Activated CD4-positive, alpha-beta T cell treated with anti-CD3 and anti-CD28 coated beads for 24 hours (primary cell): ENCODE data around the gene ZFYVE9.

ENCODE experiments used
- DNase-seq, 2 donors: peaks; one replicate each; pipeline ENCODE4 v3.0.0-alpha.2; 2020; ENCODE audit warnings: low read depth in 2 of 2

Gene ZFYVE9

DNA sequence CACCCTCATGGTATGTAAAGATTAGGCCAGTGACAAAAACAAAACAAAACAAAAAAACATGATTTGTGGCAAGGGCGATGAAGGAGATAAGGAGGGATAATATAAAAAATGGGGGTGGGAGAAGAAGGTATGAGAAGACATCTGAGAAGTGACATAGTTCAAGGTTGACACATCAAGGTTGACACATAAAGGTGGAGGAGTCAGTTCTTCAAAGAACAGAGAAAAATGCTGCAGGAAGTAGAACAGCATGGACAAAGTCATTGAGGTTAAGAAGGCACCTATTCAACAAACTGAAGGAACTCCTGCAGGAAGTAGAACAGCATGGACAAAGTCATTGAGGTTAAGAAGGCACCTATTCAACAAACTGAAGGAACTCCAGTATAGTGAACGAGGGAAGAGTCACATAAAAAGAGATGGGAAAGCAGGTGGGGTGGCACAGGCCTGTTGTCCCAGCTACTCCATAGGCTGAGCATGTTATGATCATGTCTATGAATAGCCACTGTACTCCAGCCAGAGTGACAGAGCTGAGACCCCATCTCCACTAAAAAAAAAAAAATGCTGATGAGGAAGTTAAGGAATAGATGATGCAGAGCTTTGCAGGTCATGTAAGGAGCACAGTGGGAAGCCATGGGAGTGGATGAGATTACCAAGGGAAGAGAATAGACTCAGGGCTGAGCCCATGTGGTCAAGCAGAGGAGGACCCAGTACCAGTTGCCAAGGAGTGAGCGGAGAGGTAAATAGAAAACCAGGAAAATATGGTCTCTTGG, 101.5 kb downstream of the ZFYVE9 start:
- DNase-seq = no peak

DNA sequence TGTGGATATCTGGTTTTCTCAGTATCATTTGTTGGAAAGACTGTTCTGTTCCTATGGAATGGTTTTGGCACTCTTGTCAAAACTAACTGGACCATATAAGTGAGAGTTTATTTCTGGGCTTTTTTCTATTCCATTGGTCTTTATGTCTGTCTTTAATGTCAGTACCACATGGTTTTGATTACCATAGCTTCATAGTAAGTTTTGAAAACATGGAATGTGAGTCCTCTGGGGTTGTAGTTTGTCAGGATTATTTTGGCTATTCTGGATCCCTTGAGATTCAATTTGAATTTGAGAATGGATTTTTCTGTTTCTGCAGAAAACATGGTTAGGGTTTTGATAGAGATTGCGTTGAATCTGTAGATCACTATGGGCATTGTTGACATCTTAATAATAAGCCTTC, 107.9 kb downstream of the ZFYVE9 start:
- no peak for DNase-seq

DNA sequence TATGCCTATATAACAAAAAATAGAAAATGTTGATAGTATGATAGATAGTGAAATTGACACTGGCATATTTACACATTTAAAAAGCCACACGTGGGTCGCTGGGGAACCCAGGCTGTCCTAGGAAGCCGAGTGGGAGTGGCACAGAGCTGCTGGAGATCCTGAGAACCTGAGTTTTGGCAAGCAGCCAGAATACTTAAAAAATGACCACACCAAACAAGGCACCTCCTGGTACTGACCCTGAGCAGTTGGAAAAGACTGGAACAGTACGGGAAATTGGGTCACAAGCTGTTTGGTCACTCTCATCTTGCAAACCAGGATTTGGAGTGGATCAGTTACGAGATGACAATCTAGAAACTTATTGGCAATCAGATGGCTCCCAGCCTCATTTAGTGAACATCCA, 111.5 kb downstream of the ZFYVE9 start:
- DNase-seq = no peak

DNA sequence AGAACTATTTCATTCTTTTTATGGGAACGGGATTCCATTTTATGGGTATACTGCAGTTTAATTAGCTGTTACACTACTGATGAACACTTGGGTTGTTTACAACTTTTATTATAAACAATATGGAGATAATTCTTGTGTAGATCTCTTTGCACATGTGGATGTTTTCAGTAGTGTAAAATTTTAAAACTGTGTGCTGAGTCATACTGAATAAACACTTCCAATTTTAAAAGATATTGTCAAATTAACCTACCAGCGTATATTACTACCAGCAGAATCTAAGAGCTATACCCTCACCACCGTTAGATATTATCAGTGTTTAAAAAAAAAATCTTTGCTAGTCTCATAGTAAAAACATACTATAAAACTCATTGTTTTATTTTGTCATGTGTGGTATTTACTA, 118.0 kb downstream of the ZFYVE9 start:
- no peak for DNase-seq

DNA sequence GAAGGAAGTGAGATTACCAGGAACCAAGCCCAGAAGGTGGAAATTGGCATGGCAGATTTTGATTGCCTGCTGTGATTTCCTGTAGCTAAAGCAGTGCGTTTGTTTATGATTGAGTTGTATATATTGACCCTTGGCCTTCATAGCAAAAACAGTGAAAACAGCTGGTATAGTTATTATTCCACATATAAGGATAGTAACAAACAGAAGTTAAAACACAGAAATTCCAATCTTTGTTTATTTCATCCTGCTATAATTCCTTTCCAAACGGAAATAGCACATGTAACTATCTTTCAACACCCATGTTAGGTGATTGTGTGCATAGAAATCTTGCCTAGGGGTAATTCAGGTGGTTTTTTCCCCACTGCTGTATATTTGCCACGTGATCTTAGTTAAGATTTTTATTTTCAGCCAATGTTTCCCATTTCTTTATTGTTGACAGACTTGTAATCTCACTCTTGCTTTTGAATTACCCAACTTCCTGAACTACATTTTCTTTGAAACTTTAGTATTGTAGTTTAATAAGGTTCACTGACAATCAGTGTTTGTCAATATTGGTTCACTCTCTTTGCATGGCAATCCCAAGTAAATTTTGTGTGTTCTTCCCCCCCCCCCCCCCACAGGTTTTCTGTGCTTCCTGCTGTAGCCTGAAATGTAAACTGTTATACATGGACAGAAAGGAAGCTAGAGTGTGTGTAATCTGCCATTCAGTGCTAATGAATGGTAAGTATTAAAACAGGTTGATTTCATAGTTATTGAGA, 121.4 kb downstream of the ZFYVE9 start:
- no peak for DNase-seq

DNA sequence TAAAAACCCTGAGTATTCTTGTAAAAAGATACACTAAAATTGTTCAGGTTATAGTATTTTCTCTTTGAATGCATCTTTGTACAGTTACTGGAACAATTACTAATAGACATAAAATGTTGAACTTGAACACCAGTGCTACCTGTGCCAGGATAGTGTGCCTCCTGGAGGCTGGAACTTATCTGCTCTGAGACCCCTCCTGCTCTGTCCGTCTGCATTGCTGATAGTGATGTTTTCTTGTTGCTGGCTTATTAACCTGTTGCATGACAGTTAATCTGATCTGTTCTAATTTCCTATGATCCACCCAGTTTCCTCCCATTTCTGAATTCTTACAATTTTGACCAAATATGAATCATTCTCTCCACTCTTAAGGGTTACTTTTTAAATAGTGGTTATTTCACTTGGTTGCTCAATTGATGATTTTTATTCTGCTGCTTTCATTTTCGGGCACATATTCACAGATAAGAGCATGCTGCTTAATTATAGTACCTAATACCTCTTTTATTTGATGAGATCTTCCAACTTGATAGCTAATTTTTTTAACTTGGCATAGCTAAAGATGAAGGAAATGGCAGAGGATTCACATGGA, 122.7 kb downstream of the ZFYVE9 start:
- DNase-seq = no peak

DNA sequence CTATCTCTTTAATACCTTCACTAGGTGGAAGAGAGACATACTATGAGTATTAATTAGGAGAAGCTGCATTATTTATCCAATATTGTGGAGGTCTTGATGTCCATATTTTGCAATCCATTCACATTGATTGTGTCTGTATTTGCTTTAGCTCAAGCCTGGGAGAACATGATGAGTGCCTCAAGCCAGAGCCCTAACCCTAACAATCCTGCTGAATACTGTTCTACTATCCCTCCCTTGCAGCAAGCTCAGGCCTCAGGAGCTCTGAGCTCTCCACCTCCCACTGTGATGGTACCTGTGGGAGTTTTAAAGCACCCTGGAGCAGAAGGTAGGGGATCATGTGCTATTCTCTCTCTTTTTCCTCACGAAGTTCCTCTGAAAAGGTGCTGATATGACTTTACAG, 124.6 kb downstream of the ZFYVE9 start:
- no peak for DNase-seq

DNA sequence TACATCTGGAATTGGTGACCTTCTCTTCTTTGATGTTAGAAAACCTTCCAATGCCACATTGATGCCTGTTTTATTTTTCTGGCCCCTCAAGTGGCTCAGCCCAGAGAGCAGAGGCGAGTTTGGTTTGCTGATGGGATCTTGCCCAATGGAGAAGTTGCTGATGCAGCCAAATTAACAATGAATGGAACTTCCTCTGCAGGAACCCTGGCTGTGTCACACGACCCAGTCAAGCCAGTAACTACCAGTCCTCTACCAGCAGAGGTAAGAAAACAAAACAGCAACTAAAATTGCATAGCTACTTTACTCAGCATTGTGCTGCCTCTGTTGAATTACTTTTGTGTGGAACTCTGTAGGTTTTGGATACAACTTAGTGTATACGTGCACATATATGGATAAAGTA, 126.5 kb downstream of the ZFYVE9 start:
- no peak for DNase-seq

DNA sequence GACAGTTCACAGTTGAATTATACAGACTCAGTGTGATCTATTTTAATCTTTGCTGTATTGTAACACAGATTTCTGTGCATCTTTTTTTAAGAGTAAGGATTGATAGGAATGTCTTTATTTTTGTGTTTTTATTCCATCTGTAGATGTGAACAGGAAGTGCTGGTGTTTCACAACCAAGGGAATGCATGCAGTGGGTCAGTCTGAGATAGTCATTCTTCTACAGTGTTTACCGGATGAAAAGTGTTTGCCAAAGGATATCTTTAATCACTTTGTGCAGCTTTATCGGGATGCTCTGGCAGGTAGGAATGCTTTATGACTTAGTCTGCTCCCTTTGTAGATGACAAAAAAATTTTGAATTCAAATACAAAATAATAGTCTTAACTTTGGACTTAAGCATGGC, 139.6 kb downstream of the ZFYVE9 start:
- no peak for DNase-seq

DNA sequence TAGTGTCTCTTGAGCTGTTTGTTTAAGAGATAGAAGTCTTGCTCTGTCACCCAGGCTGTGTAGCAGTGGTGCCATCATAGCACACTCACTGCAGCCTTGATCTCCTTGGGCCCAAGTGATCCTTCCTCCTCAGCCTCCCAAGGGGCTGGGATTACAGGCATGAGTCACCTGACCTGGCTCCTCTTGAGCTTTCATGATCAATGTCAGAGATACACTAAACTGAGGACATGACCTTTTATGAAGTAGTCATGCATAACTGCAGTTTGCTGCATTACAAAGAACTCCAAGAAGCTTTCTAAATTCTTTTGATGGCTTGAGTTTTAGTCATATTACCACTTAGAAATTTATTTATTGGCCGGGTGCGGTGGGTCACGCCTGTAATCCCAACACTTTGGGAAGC, 146.4 kb downstream of the ZFYVE9 start:
- DNase-seq = no peak

DNA sequence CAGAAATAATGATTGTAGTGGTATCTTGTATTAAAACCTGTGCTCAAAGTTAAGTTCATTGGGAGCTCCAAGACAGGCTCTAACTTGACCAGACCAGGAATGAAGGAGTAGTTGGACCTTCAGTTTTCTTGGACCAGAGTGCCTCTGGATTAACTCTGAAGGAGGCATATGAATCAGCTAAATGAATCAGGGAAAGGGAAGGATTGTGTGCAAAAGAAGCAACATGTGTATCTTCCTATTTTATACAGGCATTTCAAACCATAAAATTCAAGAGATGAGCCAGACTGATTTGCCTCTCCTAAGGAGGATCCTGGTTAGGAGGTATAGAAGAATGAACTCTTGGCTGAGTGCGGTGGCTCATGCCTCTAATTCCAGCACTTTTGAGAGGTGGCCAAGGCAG, 152.7 kb downstream of the ZFYVE9 start:
- DNase-seq = no peak

DNA sequence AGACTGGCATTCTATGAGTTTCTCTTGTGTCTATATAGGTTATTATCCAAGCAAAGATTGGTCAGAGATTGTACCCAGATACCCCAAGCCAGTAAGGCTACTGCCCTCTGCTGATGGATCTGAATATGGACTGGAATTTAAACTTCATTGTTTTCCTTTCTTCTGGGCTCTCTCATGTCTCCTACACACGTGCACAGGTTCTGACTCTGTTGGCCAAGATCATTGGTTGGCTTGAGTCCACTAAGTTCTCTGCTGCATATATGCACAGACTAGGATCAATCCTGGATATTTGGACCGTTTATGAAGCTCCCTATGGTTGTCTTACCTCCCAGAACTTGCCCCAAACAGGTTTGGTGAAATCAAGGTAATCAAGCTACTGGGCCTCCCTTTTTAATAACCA, 154.5 kb downstream of the ZFYVE9 start:
- peak in 1 of 2 donors; percentile 5 for DNase-seq

DNA sequence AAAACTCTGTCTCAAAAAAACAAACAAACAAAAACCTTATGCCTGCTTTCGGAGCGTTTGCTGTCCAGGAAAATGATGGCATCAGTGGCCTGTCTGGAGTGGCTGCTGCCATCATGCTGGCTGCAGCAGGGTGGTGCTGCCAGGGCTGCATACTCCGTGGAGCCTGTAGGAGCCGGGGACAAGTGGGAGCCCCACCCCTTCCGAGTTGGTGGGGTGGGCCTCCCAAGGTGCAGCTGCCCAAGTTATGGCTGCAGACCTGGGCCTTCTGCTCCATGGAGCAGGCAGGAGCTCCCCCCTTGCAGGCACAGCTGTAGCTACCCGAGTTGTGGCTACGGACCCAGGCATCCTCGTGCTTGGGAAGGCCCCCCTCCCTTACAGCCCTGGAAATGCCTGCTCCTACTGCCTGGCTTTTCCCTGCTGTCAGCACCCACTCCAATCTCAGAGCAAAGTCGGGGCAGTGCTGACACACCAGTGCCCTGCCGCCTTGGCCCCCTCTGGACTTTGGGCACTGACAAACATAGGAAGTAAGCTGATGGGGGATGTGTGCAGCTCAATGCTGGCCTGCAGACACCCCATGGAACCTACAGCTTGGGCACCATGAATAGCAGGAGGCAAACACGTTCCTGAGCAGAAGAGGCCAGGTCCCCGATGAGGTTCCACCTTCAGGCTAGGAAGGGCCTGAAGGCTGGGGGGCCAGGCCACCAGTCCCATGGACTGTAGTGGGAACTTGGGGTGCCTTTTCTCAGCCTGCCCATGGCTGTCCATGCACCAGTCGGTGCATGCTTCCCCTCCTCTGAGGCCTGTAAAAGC, 163.7 kb downstream of the ZFYVE9 start:
- no peak for DNase-seq

DNA sequence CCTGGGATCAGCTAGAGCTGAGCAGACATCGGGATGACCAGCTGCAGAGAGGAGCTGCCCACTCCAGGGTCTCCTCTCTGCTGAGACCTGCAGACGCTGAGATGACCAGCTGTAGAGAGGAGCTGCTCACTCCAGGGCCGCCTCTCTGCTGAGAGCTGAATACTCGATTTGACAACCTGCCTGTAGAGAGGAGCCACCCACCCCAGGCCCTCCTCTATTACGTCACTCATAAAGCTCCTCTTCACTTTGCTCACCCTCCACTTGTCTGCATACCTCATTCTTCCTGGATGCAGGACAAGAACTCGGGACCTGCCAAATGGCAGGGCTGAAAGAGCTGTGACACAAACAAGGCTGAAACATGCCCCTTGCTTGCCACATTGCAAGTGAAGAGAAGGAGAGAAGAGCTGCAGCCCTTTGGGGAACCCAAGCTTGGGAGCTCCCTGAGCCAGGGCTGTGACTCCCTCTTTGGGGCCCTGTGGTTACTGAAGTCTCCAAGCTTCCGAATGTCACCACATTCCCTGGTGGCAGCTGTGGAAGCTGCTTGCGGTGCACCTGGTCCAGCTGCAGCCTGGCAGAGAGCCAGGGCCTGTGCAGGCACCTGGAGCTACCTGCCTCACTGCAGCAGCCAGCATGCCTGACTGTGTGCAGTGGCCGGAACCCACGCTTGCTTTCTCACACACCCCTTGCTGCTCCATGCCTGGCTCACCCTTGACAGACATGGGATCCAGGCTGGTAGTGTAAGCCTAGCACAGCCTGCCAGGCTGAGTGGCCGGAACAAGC, 164.5 kb downstream of the ZFYVE9 start:
- no peak for DNase-seq

DNA sequence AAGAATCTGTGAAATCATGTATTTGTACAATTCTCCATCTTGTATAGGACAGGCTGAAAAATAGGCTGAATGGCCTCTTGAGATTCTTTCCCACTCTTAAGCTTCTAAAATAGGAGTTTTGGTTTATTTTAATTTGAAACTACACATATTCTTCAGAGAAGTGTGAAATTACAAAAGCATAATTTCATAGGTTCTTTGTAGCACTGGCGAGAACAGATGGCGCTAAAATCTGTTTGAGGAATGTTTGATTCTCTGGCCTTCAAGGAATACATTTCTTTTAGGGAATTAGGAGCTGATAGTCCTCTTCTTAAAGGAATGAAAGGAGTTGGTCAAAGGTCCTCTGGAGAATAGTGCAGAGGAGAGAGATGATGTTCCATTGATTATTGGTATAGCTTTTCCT, 179.2 kb downstream of the ZFYVE9 start:
- no peak for DNase-seq

DNA sequence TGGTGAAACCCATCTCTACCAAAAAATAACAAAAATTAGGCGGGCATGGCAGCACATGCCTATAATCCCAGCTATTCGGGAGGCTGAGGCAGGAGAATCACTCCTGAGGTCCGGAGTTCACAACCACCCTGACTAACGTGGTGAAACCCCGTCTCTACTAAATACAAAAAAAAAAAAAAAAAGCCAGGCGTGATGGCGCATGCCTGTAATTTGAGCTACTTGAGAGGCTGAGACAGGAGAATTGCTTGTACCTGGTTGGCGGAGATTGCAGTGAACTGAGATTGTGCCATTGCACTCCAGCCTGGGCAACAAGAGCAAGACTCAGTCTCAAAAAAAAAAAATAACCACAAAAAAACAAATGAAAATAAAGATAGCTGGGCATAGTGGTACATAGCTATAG, 181.8 kb downstream of the ZFYVE9 start:
- DNase-seq = no peak

DNA sequence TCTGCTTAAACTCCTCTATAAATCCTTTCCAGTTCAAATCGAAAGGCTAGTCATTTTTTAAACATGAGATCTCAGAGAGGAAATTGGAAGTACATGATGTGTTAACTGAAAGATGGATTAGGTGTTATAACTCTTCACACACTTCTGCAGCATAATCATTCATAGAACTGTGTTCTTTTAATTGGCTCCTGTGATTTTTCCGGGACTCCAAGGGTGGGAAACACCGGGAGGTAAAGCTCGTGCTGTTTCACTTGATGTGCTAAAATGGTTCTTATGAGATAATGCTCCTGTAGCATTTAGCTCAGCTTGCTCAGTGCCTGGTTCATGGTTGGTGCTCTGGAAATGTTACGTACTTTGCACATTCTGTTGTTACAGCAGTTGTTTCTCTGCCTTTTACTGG, 183.9 kb downstream of the ZFYVE9 start:
- no peak for DNase-seq

DNA sequence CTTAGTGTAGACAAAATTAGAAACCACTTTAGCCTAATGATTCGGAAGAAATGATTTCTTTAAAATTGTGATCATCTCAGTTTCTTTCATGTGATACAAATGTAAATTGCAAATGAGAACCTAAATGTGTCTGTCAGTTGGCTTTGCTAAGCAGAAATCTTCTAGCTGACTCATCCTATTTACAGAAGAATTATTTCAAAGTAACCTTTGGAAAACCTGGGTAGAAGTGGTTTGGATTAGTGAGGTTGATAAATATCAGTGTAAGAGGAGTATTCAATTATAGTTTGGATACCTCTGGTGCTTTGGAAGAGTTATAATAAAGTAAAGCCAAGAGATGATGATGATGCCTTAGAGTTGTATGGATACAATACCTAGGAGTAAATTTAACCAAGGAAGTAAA, 186.7 kb downstream of the ZFYVE9 start:
- no peak for DNase-seq

DNA sequence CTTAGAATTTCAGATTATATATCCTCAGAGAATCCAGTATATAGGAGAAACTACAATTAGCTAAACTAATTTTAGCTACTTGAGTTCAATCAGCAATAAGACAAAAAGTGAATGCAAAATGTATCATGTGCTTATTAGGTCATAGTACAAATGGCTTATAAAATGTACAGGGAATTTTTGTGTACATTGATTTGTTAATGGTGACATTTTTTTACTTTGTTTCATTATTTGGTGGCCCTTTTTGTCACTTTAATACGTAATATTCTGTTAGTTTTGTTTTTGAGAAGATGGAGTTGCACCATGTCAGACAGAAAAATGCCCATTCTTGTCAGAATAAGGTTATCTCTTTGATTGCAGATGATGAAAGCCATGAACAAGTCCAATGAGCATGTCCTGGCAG, 190.5 kb downstream of the ZFYVE9 start:
- no peak for DNase-seq

DNA sequence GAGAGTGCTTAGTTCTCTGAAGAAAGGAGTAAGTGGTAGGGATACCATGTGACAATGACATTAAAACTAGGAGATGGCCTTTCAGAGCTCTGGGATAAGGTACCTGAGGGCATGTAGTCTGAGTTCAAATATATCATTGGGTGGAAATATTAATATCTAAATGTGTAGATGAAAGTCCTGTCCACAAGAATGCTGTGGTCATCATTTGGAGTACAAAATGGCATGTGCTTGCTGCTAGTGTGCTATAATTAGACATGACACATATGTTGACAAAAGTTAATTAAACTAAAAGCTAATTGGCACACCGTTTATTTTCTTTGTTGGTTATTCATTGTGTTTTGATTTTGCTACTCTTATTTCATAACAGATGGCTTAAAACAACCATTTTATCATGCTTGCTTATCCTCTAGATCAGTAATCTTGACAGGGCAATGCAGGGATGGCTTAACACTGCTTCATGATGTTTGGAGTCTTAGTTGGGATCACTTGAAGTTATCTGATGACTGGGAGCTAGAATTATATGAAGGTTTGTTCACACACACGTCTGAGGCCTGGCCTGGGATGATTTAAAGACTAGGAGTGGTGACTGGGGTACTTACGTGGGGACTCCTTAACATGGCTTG, 193.1 kb downstream of the ZFYVE9 start:
- no peak for DNase-seq

DNA sequence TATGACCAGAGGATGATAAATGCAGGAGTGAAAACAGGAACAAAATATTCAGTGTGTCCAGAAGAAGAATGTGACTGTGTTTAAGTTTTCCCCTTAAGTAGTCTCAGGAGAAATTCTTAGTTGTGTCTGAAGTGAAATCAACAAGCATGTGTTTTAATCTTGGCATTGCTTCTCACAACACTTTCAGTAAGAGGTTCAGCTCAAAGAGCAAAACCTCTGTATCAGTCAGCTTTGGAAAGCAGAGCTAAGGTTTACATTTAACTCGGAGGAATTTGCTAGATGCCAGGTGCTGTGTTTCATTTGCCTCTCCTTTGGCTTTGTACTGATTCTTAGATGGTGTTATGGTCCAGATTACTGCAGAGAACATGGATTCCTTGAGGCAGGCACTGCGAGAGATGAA, 195.6 kb downstream of the ZFYVE9 start:
- DNase-seq = no peak
